ENCODE measurements around the gene IL20RB.
"Not testable (repeated sequence)": the region's sequence is repeated elsewhere in the genome, so short reads cannot be mapped to it uniquely, and the experiment has no call there.

Gene IL20RB

GRCh38 chr3:136988651-136989050 is 30.9 kb downstream of the IL20RB start:
- DNase-seq: no peak

- no peak for DNase-seq
Measured at GRCh38 chr3:136989781-136990524, 32.2 kb downstream of the IL20RB start.

- DNase-seq: no peak
Measured at GRCh38 chr3:136990826-136991225, 33.0 kb downstream of the IL20RB start.

- DNase-seq: no peak
Measured at GRCh38 chr3:136992115-136992514, 34.3 kb downstream of the IL20RB start.

GRCh38 chr3:136994772-136995516 is 37.2 kb downstream of the IL20RB start:
- DNase-seq: no peak

- no peak for DNase-seq
Measured at GRCh38 chr3:136995652-136996051, 37.9 kb downstream of the IL20RB start.

- no peak for DNase-seq
Measured at GRCh38 chr3:137000039-137000438, 42.3 kb downstream of the IL20RB start.

- not testable (repeated sequence) for DNase-seq
Measured at GRCh38 chr3:137007376-137007775, 49.6 kb downstream of the IL20RB start.

- DNase-seq: no peak
Measured at GRCh38 chr3:137008131-137008530, 50.3 kb downstream of the IL20RB start.

- DNase-seq: no peak
Measured at GRCh38 chr3:137008976-137009375, 51.2 kb downstream of the IL20RB start.

GRCh38 chr3:137010137-137010536 is 52.4 kb downstream of the IL20RB start:
- no peak for DNase-seq

- DNase-seq: no peak
Measured at GRCh38 chr3:137011153-137011552, 53.4 kb downstream of the IL20RB start.

- no peak for DNase-seq
Measured at GRCh38 chr3:137012097-137012501, 54.3 kb downstream of the IL20RB start.

- peak; percentile 78 to 88 for DNase-seq
Measured at GRCh38 chr3:137013951-137014688, 56.3 kb downstream of the IL20RB start.

- DNase-seq: not testable (repeated sequence)
Measured at GRCh38 chr3:137017316-137017715, 59.5 kb downstream of the IL20RB start.

- DNase-seq: no peak
Measured at GRCh38 chr3:137020315-137020714, 62.5 kb downstream of the IL20RB start.

GRCh38 chr3:137020888-137021287 is 63.1 kb downstream of the IL20RB start:
- DNase-seq: no peak

- no peak for DNase-seq
Measured at GRCh38 chr3:137024348-137024747, 66.6 kb downstream of the IL20RB start.

GRCh38 chr3:137026701-137027100 is 68.9 kb downstream of the IL20RB start:
- no peak for DNase-seq

GRCh38 chr3:137032465-137033120 is 74.8 kb downstream of the IL20RB start:
- DNase-seq: peak; percentile 47 to 75

- DNase-seq: no peak
Measured at GRCh38 chr3:137035631-137036030, 77.8 kb downstream of the IL20RB start.

- no peak for DNase-seq
Measured at GRCh38 chr3:137039570-137039969, 81.8 kb downstream of the IL20RB start.

- no peak for DNase-seq
Measured at GRCh38 chr3:137041251-137041650, 83.5 kb downstream of the IL20RB start.

Measured in activated CD4-positive, alpha-beta T cell treated with anti-CD3 and anti-CD28 coated beads for 4 hours (primary cell).